ENCODE results near the gene NACC1.

DNA sequence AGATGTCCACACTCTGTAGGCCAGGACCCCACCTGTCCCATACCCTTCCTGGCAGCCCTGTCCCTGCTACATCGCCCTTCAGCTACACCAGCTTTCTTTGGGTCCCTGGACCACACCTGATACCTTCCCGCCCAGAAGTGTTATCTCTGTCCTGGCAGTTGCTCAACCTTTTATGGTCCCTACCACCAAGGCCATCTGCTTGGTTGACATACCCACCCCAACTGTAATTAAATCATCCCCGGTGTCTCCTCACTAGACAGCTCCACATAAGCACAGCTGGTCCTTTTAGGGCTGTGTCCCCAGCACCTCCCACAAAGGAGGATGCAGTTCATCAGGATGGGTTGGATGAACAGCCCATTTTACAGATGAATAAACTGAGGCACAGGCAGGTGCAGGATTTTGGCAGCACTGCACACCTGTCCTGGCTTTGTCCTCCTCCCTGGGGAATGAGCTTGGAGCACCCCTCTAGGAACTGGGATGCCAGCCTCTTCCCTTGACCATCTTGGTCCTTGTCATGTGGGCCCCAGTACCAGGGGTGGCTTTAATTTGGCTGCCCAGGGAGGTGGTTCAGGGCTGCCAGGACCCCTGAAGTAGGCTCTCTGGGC, 12.9 kb downstream of the NACC1 start:
- TF ChIP-seq, protein P1, sequence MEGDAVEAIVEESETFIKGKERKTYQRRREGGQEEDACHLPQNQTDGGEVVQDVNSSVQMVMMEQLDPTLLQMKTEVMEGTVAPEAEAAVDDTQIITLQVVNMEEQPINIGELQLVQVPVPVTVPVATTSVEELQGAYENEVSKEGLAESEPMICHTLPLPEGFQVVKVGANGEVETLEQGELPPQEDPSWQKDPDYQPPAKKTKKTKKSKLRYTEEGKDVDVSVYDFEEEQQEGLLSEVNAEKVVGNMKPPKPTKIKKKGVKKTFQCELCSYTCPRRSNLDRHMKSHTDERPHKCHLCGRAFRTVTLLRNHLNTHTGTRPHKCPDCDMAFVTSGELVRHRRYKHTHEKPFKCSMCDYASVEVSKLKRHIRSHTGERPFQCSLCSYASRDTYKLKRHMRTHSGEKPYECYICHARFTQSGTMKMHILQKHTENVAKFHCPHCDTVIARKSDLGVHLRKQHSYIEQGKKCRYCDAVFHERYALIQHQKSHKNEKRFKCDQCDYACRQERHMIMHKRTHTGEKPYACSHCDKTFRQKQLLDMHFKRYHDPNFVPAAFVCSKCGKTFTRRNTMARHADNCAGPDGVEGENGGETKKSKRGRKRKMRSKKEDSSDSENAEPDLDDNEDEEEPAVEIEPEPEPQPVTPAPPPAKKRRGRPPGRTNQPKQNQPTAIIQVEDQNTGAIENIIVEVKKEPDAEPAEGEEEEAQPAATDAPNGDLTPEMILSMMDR (IDR thresholded peaks at IDR 0.05; ENCODE audit: low read depth, low read length): no peak
- TF ChIP-seq, protein P2, sequence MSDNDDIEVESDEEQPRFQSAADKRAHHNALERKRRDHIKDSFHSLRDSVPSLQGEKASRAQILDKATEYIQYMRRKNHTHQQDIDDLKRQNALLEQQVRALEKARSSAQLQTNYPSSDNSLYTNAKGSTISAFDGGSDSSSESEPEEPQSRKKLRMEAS (IDR thresholded peaks at IDR 0.05; ENCODE audit: low read depth, low read length): no peak

Data from NB4 (cell line).